NCI-H2029 (cell line): ENCODE measurements around the gene REX1BD.
"Not testable (repeated sequence)": the region's sequence is repeated elsewhere in the genome, so short reads cannot be mapped to it uniquely, and the experiment has no call there.

ENCODE experiments used
- DNase-seq: peaks from one replicate; lab custom pipeline; 2025; lab: John Stamatoyannopoulos, UW

The REX1BD gene

GRCh38 chr19:18577365-18577914, 11.2 kb upstream of the REX1BD start:
- DNase-seq, result no peak

DNA sequence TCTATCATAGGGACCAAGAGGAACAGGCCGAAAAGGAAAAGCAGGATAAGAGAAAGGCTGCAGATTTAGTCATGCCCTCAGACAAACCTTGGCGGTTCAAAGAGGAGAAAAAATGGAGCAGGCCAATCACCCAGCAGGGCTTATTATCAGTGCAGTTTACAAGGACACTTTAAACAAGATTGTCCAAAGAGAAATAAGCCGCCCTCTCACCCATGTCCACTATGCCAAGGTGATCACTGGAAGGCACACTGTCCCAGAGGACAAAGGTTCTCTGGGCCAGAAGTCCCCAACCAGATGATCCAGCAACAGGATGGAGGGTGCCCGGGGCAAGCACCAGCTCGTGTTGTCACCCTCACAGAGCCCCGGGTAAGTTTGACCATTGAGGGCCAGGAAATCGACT, 8.3 kb upstream of the REX1BD start:
- DNase-seq, result no peak

DNA sequence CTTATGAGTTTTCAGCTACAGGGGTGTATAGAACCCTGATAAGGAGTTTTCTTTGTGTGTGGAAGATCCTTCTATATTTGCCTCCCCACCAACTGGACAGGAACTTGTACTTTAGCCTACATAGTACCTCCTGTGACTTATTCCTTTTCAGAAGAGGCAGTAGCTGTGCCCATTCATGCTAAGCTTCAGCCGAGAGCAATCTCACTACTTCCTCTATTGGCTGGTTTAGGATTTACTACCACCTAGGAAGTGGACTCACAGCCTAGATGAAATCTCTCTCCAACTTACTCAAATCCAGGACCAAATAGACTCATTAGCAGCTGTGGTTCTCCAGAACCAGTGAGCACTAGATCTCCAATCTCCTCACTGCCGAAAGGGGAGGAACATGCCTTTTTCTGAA, 2.3 kb upstream of the REX1BD start:
- DNase-seq, result no peak

GRCh38 chr19:18587561-18587960, 1.0 kb upstream of the REX1BD start:
- DNase-seq, result peak; percentile 54

GRCh38 chr19:18587962-18588610, 512 bp upstream of the REX1BD start:
- DNase-seq, result no peak

- DNase-seq, result peak; percentile 66
These were observed 1.0 kb downstream of the REX1BD start for GRCh38 chr19:18589380-18590272.

GRCh38 chr19:18590273-18591272, 2.0 kb downstream of the REX1BD start:
- DNase-seq, result peak; percentile 93

DNA sequence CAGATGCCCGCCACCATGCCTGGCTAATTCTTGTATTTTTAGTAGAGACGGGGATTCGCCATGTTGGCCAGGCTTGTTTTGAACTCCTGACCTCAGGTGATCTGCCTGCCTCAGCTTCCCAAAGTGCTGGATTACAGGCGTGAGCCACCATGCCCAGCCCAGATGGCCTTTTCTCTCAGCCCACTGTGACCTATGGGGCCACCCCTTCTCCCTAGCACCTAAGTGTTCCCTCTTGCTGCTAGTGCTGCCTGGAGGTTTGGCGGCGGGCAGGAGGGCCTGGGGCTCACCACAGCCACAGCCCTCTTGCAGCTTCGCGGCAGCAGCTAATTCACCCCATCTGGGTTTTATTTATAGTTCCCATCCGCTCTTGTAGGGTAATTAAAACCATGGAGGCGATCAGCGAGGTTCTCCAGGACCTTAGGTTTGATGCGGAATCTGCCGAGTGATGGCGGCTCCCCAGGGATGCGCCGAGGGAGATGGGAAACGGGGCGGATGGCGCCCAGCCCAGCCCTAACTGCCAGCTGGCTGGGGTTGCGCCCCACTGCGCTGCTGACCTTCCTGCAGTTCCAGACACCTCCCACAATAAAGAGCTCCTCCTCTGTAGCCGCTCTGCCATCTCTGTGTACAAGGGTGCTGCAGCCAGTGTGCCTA, 3.3 kb downstream of the REX1BD start:
- DNase-seq, result no peak

DNA sequence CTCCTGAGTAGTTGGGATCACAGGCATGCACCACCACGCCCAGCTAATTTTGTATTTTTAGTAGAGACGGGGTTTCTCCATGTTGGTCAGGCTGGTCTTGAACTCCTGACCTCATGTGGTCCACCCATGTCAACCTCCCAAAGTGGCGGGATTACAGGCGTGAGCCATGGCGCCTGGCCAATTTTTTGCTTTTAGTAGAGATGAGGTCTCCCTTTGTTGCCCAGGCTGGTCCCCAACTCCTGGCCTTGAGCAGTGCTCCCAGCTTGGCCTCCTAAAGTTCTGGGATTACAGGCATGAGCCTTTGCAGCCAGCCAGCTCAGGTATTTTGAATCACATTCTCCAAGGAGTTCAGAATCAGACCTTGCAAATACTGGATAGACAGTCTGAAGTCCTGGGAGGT, 4.1 kb downstream of the REX1BD start:
- not testable (repeated sequence) for DNase-seq

GRCh38 chr19:18593367-18594095, 4.9 kb downstream of the REX1BD start:
- DNase-seq, result no peak

DNA sequence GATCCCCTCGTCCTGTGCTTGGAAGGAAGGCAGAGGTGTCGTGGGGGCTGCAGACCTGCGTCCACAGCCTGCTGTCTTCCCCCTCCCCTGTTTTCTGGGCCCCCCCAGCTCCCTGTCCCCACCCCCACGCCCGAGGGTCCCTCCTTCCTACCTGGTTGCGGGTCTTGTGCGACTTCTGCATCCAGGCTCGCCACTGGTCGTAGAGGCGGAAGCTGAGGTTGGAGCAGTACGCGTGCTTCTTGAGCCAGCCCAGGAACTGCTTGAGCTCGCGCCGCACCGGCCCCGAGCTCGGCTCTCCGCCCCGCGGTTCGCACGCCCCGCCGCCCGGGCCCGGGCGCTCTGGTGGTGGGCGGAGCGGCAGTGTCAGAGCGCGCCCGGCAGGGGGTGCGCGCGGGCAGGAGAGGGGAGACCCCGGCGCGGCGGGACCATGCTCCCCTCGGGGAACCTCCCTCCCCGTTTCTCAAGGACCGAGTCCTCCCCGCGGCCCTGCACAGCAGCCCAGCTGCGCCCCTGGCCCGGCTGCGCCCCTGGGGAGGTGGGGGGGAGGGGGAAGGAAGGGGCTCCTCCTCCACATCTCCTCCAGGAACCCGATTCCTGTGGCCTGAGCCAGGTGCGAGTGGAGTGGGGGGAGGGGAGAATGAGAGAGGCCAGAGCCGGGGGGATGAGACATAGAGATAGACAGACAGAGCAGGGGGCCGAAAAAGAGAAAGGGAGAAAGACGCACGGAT, 5.7 kb downstream of the REX1BD start:
- DNase-seq, result peak; percentile 44

GRCh38 chr19:18594824-18595373, 6.3 kb downstream of the REX1BD start:
- no peak for DNase-seq

DNA sequence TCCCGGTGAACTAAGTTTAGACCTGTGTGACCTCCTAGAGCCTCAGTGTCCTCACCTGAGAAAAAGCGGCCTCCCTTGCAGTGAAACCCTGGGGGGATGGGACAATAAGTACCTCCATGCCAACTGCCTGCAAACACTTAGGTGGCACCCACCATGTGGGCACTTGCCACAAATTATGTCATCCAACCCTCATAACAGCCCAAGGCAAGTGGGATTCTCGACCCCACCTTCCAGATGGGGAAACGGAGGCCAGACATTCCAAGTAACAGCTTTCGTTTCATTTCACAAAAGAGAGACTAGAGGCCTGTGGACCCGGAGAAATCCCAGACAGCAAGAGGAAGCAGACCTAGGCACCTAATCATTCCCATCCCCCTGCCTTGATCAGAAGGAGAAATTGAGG, 6.9 kb downstream of the REX1BD start:
- DNase-seq, result no peak

- peak; percentile 71 for DNase-seq
These were observed 8.2 kb downstream of the REX1BD start for GRCh38 chr19:18596752-18597157.

- DNase-seq, result no peak
These were observed 9.4 kb downstream of the REX1BD start for GRCh38 chr19:18597809-18598660.

- no peak for DNase-seq
These were observed 10.9 kb downstream of the REX1BD start for GRCh38 chr19:18599485-18599884.

- DNase-seq, result not testable (repeated sequence)
These were observed 12.2 kb downstream of the REX1BD start for GRCh38 chr19:18600692-18601397.

GRCh38 chr19:18601875-18602274, 13.3 kb downstream of the REX1BD start:
- no peak for DNase-seq
